ENCODE data around the gene PPP1R10.

DNA sequence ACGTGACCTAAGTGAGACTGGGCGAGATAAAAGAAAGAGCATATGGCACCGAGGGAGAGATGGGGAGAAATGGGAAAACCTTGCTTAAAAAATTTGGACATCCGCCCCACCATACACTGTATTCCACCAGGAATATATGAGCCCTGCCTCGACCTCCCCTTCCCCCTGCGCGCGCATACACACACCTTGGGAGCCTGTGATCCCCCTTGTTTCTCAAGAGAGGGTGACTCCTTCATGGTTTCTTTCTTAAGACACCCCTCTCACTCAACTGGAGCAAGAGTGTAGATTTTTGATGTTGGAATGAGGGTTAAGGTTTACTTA lies 45.3 kb downstream of the PPP1R10 start:
- TF ChIP-seq, protein P1, sequence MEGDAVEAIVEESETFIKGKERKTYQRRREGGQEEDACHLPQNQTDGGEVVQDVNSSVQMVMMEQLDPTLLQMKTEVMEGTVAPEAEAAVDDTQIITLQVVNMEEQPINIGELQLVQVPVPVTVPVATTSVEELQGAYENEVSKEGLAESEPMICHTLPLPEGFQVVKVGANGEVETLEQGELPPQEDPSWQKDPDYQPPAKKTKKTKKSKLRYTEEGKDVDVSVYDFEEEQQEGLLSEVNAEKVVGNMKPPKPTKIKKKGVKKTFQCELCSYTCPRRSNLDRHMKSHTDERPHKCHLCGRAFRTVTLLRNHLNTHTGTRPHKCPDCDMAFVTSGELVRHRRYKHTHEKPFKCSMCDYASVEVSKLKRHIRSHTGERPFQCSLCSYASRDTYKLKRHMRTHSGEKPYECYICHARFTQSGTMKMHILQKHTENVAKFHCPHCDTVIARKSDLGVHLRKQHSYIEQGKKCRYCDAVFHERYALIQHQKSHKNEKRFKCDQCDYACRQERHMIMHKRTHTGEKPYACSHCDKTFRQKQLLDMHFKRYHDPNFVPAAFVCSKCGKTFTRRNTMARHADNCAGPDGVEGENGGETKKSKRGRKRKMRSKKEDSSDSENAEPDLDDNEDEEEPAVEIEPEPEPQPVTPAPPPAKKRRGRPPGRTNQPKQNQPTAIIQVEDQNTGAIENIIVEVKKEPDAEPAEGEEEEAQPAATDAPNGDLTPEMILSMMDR (IDR thresholded peaks at IDR 0.05): no peak
- TF ChIP-seq EZH2 (IDR thresholded peaks at IDR 0.05) (no peak), EZH2phosphoT487 (IDR thresholded peaks at IDR 0.05) (no peak)
